Upper lobe of left lung (tissue), 6 donors: Measurements from ENCODE around the gene KHDC4. TPM values are rescaled to one million over a fixed set of nuclear protein-coding genes. Genes with fewer than 3 reads are reported as not detected.

Experiments used
- ATAC-seq, 2 donors: fragments of 200-7000 bp; cut with Tn5 transposase; one replicate each; pipeline ENCODE4 v1.9.1; 2022; ENCODE audit warnings: mild to moderate bottlenecking in 2 of 2, moderate library complexity in 2 of 2; ENCODE audit not compliant: low FRiP score in 2 of 2
- DNase-seq, 2 donors: peaks; one replicate each; pipeline ENCODE4 v3.0.0-alpha.2; 2019 to 2020
- H3K27ac ChIP-seq, 4 donors: fragments of 200-600 bp; sonication (generic); one replicate each; pipeline ENCODE4 v1.5.1; 2016 to 2019
- H3K27me3 ChIP-seq, 4 donors: fragments of 200-600 bp; sonication (generic); one replicate each; pipeline ENCODE4 v1.5.1; 2017 to 2019
- H3K36me3 ChIP-seq, 4 donors: fragments of 200-600 bp; sonication (generic); one replicate each; pipeline ENCODE4 v1.5.1; 2016 to 2019
- H3K4me1 ChIP-seq, 4 donors: fragments of 200-600 bp; sonication (generic); one replicate each; pipeline ENCODE4 v1.5.1; 2018 to 2019
- H3K4me3 ChIP-seq, 4 donors: fragments of 200-600 bp; sonication (generic); one replicate each; pipeline ENCODE4 v1.5.1; 2017 to 2019; ENCODE audit warnings: mild to moderate bottlenecking in 2 of 4, moderate library complexity in 1 of 4
- H3K9me3 ChIP-seq, 4 donors: fragments of 200-600 bp; sonication (generic); one replicate each; pipeline ENCODE4 v1.5.1; 2018 to 2019
- EP300 ChIP-seq, 4 donors: sonication (generic); formaldehyde crosslinking; IDR thresholded peaks; one replicate each; pipeline ENCODE4 v1.5.1; 2017; ENCODE audit warnings: antibody characterized with exemption in 4 of 4, control low read depth in 2 of 4
- POLR2A ChIP-seq, 4 donors: fragments of 450-650 bp; IDR thresholded peaks; one replicate each; pipeline ENCODE4 v1.5.1; 2016 to 2017; ENCODE audit warnings: antibody characterized with exemption in 4 of 4, mild to moderate bottlenecking in 2 of 4
- POLR2AphosphoS5 ChIP-seq, 2 donors: sonication (generic); formaldehyde crosslinking; IDR thresholded peaks; one replicate each; pipeline ENCODE4 v1.5.1; 2017; ENCODE audit warnings: antibody characterized with exemption in 2 of 2
- WGBS, 2 donors: methylation state at CpG; one replicate each; pipeline ENCODE4 v1.1.5; 2017 to 2018; 5-methylcytosine and 5-hydroxymethylcytosine counted together
- total RNA-seq, 6 donors: library from RNA; depleted of rRNA in 4 of 6; stranded (reverse); fragments of >200 nt in 4 of 6; gene quantifications; one replicate each; pipeline versions ENCODE4 v1.1.0 to v1.2.1, GENCODE V29; 2016 to 2021
- TF ChIP-seq, protein P1 (sequence below), 6 experiments: fragments of 450-650 bp in 4 of 6; fragments of 200-600 bp in 2 of 6; sonication (generic) in 2 of 6; IDR thresholded peaks; one replicate each; pipeline ENCODE4 v1.5.1; 2016 to 2019; ENCODE audit warnings: antibody characterized with exemption in 6 of 6
- donor health status: DM: no; HTN: no; CAD: no; lungs with moderate emphysema.
- donor health status: DM: no; HTN: yes; CAD: no; lungs with severe emphysema.

The KHDC4 gene
- total RNA-seq, 6 donors from 2014 or later = 30.4 to 105 (median 37.6) TPM

DNA sequence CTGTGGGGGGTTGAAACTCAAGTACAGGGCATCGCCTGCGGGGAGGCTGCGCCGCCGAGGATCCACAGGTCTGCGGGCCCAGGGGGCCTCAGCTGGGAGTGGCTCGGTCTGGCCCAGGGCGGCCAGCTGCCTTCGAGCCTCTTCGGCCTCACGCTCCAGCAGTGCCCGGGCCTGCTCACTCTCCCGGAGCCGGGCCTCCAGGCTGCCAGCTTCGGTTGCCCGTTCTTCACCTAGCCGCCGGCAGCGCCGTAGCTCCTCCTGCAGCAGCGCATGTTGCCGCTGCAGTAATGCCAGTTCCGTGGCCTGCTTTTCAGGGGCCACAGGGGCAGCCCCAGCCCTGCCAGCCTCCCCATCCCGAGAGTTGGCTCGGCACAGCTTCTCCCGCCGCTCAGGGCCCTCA, 16.6 kb upstream of the KHDC4 start:
- peaks cover 7 to 15% (median 11%) of the 10 kb centered on the region in 4 donors for H3K4me1 ChIP-seq
- no peak overlapping the region for H3K4me3 ChIP-seq
- no peaks in the 10 kb centered on the region for H3K27me3 ChIP-seq
- no peak for ATAC-seq
- DNase-seq = peak in 1 of 2 donors; percentile 79
- peaks cover 80 to 100% (median 87%) of the 10 kb centered on the region in 4 donors for H3K36me3 ChIP-seq
- TF ChIP-seq POLR2AphosphoS5 (IDR thresholded peaks at IDR 0.05) (no peak), EP300 (IDR thresholded peaks at IDR 0.05) (no peak), POLR2A (IDR thresholded peaks at IDR 0.05) (no peak)
- TF ChIP-seq, protein P1, sequence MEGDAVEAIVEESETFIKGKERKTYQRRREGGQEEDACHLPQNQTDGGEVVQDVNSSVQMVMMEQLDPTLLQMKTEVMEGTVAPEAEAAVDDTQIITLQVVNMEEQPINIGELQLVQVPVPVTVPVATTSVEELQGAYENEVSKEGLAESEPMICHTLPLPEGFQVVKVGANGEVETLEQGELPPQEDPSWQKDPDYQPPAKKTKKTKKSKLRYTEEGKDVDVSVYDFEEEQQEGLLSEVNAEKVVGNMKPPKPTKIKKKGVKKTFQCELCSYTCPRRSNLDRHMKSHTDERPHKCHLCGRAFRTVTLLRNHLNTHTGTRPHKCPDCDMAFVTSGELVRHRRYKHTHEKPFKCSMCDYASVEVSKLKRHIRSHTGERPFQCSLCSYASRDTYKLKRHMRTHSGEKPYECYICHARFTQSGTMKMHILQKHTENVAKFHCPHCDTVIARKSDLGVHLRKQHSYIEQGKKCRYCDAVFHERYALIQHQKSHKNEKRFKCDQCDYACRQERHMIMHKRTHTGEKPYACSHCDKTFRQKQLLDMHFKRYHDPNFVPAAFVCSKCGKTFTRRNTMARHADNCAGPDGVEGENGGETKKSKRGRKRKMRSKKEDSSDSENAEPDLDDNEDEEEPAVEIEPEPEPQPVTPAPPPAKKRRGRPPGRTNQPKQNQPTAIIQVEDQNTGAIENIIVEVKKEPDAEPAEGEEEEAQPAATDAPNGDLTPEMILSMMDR (IDR thresholded peaks at IDR 0.05) = no peak
- WGBS, 2 donors = 93 to 94% methylated on average over 7 to 13 of the region's 27 CpGs
- H3K9me3 ChIP-seq = no peaks in the 10 kb centered on the region
- no peak overlapping the region for H3K27ac ChIP-seq

DNA sequence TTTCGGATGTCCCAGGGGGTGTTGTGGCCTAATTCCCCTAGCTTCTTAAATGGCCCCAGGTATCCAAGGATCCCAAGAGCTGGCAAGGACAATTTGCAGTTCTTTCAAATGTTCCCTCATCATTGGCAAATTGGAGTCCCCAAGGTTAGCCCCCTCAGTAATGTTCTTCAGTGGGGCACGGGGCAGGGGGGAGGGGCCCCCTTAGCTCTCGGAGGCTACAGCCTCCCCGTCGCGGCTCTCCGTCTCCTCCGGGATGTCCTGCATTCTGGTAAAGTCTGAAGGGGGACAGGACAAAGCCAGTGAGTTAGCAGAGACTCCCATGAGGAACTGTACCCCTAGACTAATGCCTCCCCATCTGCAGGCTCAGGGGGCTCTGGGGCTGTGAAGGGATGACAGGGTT, 13.5 kb upstream of the KHDC4 start:
- Histone ChIP-seq H3K27me3 (no peaks in the 10 kb centered on the region), H3K9me3 (no peaks in the 10 kb centered on the region), H3K4me3 (no peak overlapping the region), H3K27ac (peak overlapping the region in 1 of 4 donors; percentile 24), H3K36me3 (peaks cover 57 to 72% (median 63%) of the 10 kb centered on the region in 4 donors), H3K4me1 (peaks cover 31 to 37% (median 35%) of the 10 kb centered on the region in 4 donors)
- no peak for ATAC-seq
- WGBS, 2 donors = 89 to 96% methylated on average over 6 to 8 of the region's 8 CpGs
- TF ChIP-seq, protein P1 (IDR thresholded peaks at IDR 0.05) = no peak
- TF ChIP-seq POLR2A (IDR thresholded peaks at IDR 0.05) = no peak
- TF ChIP-seq POLR2AphosphoS5 (IDR thresholded peaks at IDR 0.05) = no peak
- TF ChIP-seq EP300 (IDR thresholded peaks at IDR 0.05) = no peak
- no peak for DNase-seq

DNA sequence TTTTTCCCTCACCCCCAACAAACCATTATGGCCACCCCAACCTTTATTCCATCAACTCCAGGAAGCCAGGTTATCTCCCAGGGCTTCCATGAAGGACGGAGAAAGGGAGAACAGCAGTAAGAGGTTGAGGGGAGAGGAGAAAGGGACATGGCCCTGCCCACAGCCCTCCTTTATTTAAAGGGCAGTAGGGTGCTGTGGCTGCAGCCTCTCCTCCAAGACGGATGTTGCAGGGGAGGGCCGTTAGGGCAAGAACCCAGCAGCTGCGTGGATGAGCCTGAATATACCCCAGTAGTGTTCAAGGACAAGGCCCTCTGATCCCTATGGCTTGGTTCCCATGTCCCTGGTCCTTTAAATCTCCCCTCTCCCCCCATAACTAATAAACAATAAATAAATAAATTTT, 13.1 kb upstream of the KHDC4 start:
- peaks cover 52 to 67% (median 58%) of the 10 kb centered on the region in 4 donors for H3K36me3 ChIP-seq
- peak overlapping the region in 2 of 4 donors; percentile 22 to 24 for H3K27ac ChIP-seq
- H3K4me1 ChIP-seq = peaks cover 35 to 42% (median 39%) of the 10 kb centered on the region in 4 donors
- no peak for TF ChIP-seq POLR2A (IDR thresholded peaks at IDR 0.05)
- TF ChIP-seq EP300 (IDR thresholded peaks at IDR 0.05) = no peak
- TF ChIP-seq POLR2AphosphoS5 (IDR thresholded peaks at IDR 0.05) = no peak
- DNase-seq = no peak
- ATAC-seq = no peak
- no peak overlapping the region for H3K4me3 ChIP-seq
- no peaks in the 10 kb centered on the region for H3K9me3 ChIP-seq
- H3K27me3 ChIP-seq = no peaks in the 10 kb centered on the region
- WGBS, 2 donors = 79 to 84% methylated on average over 4 of the region's 4 CpGs

DNA sequence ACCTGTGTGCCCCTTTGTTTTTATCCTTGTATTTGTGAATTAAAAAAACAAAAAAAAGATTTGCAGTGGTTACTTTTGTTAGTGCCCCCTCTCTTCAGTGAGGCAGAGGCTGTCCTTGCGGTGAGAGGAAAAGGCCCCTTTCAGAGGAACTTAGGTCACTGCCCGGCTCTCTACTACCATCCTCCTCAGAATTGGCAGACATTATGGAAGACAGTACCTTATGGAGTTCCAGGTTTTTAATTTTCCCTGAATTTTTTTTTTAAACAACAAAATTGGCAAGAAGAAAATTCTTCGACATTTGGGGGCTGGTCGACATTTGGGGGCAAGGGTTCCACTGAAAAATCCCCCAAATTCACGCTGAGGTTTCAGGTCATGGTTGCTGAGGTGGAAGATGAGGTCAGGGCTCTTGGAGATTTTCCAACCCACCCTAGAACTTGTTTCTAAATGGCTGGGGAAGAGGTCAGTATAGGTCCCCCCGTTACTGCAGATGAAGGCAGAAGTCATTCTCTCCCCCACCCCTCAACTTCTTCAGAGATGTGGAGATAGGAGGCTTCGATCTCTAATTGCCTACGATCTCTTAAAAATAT, 12.5 kb upstream of the KHDC4 start:
- Histone ChIP-seq H3K27ac (peak overlapping the region; percentile 17 to 63 (median 34)), H3K4me3 (no peak overlapping the region), H3K36me3 (peaks cover 47 to 61% (median 52%) of the 10 kb centered on the region in 4 donors), H3K9me3 (no peaks in the 10 kb centered on the region), H3K27me3 (no peaks in the 10 kb centered on the region), H3K4me1 (peaks cover 41 to 47% (median 45%) of the 10 kb centered on the region in 4 donors)
- DNase-seq = no peak
- 70 to 73% methylated on average over 8 of the region's 8 CpGs for WGBS, 2 donors
- TF ChIP-seq POLR2A (IDR thresholded peaks at IDR 0.05) = no peak
- TF ChIP-seq, protein P1 (IDR thresholded peaks at IDR 0.05) = no peak
- no peak for TF ChIP-seq POLR2AphosphoS5 (IDR thresholded peaks at IDR 0.05)
- TF ChIP-seq EP300 (IDR thresholded peaks at IDR 0.05) = no peak
- no peak for ATAC-seq

DNA sequence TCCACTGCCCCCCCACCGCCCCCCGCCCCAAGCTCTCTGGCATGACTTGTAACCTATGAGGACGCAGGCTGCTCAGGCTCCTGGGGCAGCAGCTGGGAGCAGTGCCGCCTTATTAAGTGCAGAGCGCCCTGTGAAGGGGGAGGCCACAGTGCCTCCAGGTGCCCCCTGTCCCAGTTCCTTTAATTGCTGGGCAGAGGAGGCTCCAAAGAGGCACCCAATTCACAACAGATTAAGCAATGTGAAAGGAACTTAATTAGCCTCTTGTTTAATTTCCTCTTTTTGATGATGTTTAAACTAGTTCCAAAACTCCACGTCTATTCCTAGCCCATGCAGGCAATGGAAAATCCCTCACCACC, 10.2 kb upstream of the KHDC4 start:
- H3K27ac ChIP-seq = peak overlapping the region in 3 of 4 donors; percentile 17 to 63 (median 35)
- no peak overlapping the region for H3K4me3 ChIP-seq
- 29 to 49% methylated on average over 3 to 6 of the region's 6 CpGs for WGBS, 2 donors
- no peaks in the 10 kb centered on the region for H3K9me3 ChIP-seq
- no peak for ATAC-seq
- TF ChIP-seq EP300 (IDR thresholded peaks at IDR 0.05) (no peak), POLR2AphosphoS5 (IDR thresholded peaks at IDR 0.05) (no peak), POLR2A (IDR thresholded peaks at IDR 0.05) (no peak)
- TF ChIP-seq, protein P1 (IDR thresholded peaks at IDR 0.05) = no peak
- H3K27me3 ChIP-seq = no peaks in the 10 kb centered on the region
- H3K36me3 ChIP-seq = peaks cover 24 to 38% (median 29%) of the 10 kb centered on the region in 4 donors
- DNase-seq = no peak
- H3K4me1 ChIP-seq = peaks cover 63 to 69% (median 67%) of the 10 kb centered on the region in 4 donors
